C4-2B (cell line): ENCODE data around the gene ARHGAP36.

Experiments used
- H3K27ac ChIP-seq: fragments of 450-650 bp; 2 replicates; pipeline ENCODE4 v1.5.1; 2017
- ZFX ChIP-seq: fragments of 450-650 bp; IDR thresholded peaks from 2 replicates; pipeline ENCODE4 v1.6.1; 2017
- TF ChIP-seq, protein P1 (sequence below): fragments of 450-650 bp; conservative IDR thresholded peaks from 2 replicates; pipeline ENCODE4 v1.5.1; 2017; ENCODE audit warnings: mild to moderate bottlenecking

The ARHGAP36 gene

DNA sequence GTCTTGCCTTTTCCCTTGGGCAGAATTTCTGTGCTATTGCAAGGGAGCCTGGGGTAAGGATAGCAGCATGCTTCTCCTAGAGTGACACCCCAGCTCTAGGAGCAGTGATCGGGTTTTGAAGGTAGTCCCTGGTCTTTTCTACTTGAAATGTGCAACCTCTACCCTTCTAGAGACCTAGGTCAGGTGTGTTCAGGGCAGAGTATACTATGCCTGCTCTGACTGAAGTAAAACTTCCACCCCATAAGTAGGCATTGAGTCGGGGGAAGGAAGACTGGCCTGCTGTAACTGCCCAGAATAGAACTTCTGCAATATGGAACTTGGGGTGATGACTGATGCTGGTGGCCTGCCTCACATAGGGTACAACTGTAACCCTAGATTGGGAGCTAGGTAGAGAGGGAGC is 80.9 kb downstream of the ARHGAP36 start:
- TF ChIP-seq, protein P1, sequence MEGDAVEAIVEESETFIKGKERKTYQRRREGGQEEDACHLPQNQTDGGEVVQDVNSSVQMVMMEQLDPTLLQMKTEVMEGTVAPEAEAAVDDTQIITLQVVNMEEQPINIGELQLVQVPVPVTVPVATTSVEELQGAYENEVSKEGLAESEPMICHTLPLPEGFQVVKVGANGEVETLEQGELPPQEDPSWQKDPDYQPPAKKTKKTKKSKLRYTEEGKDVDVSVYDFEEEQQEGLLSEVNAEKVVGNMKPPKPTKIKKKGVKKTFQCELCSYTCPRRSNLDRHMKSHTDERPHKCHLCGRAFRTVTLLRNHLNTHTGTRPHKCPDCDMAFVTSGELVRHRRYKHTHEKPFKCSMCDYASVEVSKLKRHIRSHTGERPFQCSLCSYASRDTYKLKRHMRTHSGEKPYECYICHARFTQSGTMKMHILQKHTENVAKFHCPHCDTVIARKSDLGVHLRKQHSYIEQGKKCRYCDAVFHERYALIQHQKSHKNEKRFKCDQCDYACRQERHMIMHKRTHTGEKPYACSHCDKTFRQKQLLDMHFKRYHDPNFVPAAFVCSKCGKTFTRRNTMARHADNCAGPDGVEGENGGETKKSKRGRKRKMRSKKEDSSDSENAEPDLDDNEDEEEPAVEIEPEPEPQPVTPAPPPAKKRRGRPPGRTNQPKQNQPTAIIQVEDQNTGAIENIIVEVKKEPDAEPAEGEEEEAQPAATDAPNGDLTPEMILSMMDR: no peak
- TF ChIP-seq ZFX: no peak
- no peak overlapping the region for H3K27ac ChIP-seq
